Erythroblast (primary cell): Measurements from ENCODE around the gene C5orf34.
"Not testable (repeated sequence)": the region's sequence is repeated elsewhere in the genome, so short reads cannot be mapped to it uniquely, and the experiment has no call there.

ENCODE experiments used
- GATA1 ChIP-seq: IDR thresholded peaks from 2 replicates; pipeline ENCODE4 v1.6.1; 2011; ENCODE audit warnings: low read depth, mild to moderate bottlenecking, control low read depth, low read length, moderate library complexity
- POLR2A ChIP-seq: IDR thresholded peaks from 2 replicates; pipeline ENCODE4 v1.6.1; 2011; ENCODE audit warnings: mild to moderate bottlenecking, low read length

DNA sequence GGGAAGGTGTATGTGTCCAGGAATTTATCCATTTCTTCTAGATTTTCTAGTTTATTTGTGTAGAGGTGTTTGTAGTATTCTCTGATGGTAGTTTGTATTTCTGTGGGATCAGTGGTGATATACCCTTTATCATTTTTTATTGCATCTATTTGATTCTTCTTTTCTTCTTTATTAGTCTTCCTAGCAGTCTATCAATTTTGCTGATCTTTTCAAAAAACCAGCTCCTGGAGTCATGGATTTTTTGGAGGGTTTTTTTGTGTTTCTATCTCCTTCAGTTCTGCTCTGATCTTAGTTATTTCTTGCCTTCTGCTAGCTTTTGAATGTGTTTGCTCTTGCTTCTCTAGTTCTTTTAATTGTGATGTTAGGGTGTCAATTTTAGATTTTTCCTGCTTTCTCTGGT lies 73.4 kb downstream of the C5orf34 start:
- TF ChIP-seq POLR2A, GATA1: not testable (repeated sequence)
